Measurements from ENCODE around the gene SLC38A1.
"Not testable (repeated sequence)": the region's sequence is repeated elsewhere in the genome, so short reads cannot be mapped to it uniquely, and the experiment has no call there.

Gene SLC38A1

DNA sequence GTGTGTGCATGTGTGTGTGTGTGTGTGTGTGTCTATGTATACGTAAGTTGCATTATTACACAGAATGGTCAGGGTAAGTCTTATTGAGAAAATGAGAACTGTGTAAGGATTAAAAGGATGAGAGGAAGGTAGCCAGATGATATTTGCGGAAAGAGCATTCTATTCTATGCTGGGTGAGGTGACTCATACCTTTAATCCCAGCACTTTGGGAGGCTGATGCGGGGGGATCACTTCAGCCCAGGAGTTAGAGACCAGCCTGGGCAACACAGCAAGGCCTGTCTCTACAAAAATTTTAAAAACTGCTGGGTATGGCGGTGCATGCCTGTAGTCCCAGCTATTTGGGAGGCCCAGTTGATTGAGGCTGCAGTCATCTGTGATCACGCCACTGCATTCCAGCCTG, 103.7 kb downstream of the SLC38A1 start:
- DNase-seq (ENCODE audit: low read depth in 2 of 2) = no peak

DNA sequence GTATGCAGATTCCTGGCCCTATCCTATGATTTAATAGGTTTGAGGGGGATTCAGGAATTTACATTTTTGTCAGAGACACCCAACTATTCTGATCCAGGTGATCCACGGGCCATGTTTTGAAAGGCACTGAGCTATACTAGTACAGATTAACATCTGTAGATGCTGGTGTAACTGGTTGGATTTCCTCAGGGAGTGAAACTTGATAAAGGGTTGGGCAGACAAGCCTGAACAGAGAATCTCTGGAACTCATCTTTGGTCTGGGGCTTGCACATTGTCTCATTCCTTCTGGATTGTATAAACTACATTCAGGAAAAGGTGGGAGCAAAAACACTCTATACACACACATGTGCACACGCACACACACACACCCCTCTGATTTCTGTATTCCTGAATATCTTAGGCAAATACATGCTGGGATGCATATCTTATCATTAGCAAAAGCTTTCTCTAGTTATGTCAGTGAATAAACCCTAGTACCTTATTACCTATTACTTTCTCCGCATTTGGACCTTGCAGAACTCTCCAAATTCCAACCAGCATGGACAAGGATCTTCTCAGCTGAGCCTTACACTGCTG, 104.6 kb downstream of the SLC38A1 start:
- DNase-seq (ENCODE audit: low read depth in 2 of 2) = no peak

GRCh38 chr12:46162549-46163076, 106.2 kb downstream of the SLC38A1 start:
- DNase-seq (ENCODE audit: low read depth in 2 of 2) = not testable (repeated sequence)

DNA sequence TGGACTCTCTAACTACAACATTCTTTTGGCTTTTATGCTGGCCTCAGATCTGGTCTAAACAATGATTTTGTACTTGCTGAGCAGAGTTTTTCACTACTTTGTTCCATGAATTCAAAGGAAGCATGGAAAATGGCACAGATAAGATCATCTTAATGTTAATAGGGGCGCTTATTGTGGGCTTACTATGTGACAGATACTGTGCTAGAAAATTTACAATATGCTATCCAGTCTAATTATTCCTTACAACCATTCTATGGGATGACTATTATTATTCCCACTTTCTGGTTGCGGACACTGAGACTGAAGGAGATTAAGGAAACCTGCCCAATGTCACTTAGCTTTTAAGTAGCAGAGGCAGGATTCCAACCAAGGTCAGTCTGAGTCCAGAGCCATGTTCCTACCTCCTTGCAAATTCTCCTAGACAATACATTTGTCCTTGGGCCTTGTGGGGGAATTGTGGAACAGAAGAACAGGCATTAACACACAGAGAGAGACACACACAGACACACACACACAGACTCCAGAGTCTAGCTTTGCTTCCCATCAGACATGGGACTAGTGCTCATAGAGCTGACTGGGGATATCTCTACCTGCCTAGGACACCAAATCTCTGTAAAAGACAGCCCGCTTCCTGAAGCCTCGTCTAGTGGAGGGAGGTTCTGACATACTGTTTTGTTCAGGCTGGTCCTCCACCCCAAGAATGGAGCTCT, 107.7 kb downstream of the SLC38A1 start:
- no peak for DNase-seq (ENCODE audit: low read depth in 2 of 2)

- DNase-seq (ENCODE audit: low read depth in 2 of 2) = no peak
Observed at GRCh38 chr12:46160101-46160980, 108.5 kb downstream of the SLC38A1 start.

GRCh38 chr12:46159309-46159901, 109.4 kb downstream of the SLC38A1 start:
- no peak for DNase-seq (ENCODE audit: low read depth in 2 of 2)

DNA sequence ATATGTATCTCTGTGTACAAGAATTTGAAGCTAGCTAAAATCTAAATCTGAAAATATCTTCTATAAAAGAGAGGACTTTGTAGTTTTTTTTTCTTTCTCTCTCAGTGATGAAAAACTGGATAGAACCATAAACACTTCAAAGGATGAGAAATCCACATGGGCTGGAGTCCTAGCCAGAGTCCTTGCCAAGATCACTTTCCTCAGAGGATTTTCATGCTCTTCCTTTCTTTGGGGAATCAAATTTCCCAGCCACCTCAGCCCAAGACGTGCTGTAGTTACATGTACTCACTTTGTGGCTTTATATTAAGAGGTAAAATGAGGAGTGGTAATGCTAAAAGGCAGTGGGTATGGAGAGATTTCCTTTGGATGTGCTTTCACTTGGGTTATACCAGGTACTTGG, 110.3 kb downstream of the SLC38A1 start:
- DNase-seq (ENCODE audit: low read depth in 2 of 2) = no peak

GRCh38 chr12:46154221-46154985, 114.4 kb downstream of the SLC38A1 start:
- DNase-seq (ENCODE audit: low read depth in 2 of 2) = no peak

DNA sequence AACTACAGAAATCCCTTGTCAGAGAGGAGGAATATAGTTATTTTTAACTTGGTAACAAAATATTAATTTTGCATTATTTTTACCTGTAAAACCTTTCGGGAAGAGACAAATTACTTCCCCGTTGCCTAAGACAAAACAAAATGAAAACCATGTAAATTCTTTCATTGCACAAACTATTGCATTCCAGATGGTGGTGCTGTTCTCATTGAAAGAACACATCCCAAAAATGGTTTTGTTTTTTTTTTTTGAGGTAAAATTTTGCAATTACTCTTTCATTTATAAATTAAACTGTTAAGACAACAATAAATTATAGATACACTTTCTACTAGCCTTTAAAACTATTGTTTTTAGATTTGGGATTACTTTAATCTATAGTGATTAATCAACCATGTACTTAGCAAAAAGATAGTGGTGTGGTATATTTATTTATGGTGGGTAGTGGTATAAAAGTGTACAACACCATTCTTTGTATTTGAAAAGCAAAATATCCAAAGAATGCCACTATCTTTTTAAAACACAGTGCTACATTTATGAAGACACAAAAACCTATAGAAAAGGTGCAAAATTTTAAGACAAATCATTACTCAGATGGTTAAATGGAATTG, 115.5 kb downstream of the SLC38A1 start:
- no peak for DNase-seq (ENCODE audit: low read depth in 2 of 2)

- DNase-seq (ENCODE audit: low read depth in 2 of 2) = no peak
Observed at GRCh38 chr12:46152456-46152855, 116.4 kb downstream of the SLC38A1 start.

- DNase-seq (ENCODE audit: low read depth in 2 of 2) = no peak
Observed at GRCh38 chr12:46150735-46151134, 118.1 kb downstream of the SLC38A1 start.

DNA sequence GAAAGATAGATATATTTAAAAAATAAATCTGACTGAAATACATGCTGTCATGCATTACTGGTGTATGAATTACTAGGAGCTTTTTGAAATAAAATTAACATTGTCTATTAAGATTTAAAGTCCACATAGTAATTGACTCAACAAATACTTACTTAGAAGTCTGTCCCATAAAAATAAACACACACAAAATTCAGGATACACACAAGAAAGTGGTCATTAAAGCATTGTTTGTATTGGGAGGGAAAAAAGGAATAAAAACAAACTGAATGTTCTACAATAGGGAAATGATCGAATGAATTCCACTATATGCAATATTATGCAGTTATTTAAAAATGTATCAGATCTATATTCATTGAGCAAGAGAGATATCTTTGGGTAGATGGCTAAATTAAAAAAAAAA, 118.9 kb downstream of the SLC38A1 start:
- DNase-seq (ENCODE audit: low read depth in 2 of 2) = no peak

GRCh38 chr12:46149079-46149464, 119.8 kb downstream of the SLC38A1 start:
- no peak for DNase-seq (ENCODE audit: low read depth in 2 of 2)

GRCh38 chr12:46148327-46149078, 120.3 kb downstream of the SLC38A1 start:
- DNase-seq (ENCODE audit: low read depth in 2 of 2) = no peak

DNA sequence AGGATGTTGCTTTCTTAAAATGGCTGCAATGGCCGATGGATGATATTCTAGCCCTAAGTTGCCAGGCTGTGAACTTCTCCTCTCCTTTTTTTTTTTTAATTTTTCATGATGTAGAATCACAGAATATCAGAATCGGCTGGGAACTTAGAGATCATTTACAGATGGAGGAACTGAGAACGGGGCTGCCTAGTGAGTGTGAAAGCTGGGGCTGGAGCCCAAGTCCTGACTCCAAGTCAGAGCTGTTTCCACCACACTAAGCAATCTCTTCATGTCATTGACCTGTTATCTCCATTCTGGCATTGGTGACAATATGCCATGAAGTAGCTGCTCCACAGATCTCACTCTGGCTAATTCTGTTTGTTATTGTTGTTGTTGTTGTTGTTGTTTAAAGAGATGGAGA, 121.7 kb downstream of the SLC38A1 start:
- no peak for DNase-seq (ENCODE audit: low read depth in 2 of 2)

GRCh38 chr12:46145881-46146280, 123.0 kb downstream of the SLC38A1 start:
- DNase-seq (ENCODE audit: low read depth in 2 of 2) = no peak

GRCh38 chr12:46144433-46144832, 124.4 kb downstream of the SLC38A1 start:
- no peak for DNase-seq (ENCODE audit: low read depth in 2 of 2)

GRCh38 chr12:46136249-46136648, 132.6 kb downstream of the SLC38A1 start:
- no peak for DNase-seq (ENCODE audit: low read depth in 2 of 2)

- DNase-seq (ENCODE audit: low read depth in 2 of 2) = no peak
Observed at GRCh38 chr12:46135750-46136149, 133.1 kb downstream of the SLC38A1 start.

GRCh38 chr12:46134852-46135251, 134.0 kb downstream of the SLC38A1 start:
- no peak for DNase-seq (ENCODE audit: low read depth in 2 of 2)
